Activated gamma-delta T cell treated with anti-CD3 and anti-CD28 coated beads, Interleukin-2, amount 50 U/mL, for 16 hours (primary cell): ENCODE measurements around the gene SCNN1A.
A peak's percentile ranks its signal among the peaks of the same experiment; 100 is the strongest.

Source experiments
- DNase-seq: peaks from one replicate; pipeline ENCODE4 v3.0.0-alpha.2; 2020; ENCODE audit warnings: low read depth

SCNN1A gene

GRCh38 chr12:6334359-6334758 is 41.0 kb downstream of the SCNN1A start:
- DNase-seq = no peak

GRCh38 chr12:6333566-6333965 is 41.8 kb downstream of the SCNN1A start:
- DNase-seq = no peak

GRCh38 chr12:6333029-6333428 is 42.3 kb downstream of the SCNN1A start:
- DNase-seq = no peak

- no peak for DNase-seq
Observed at GRCh38 chr12:6332459-6332858, 42.9 kb downstream of the SCNN1A start.

- DNase-seq = no peak
Observed at GRCh38 chr12:6330999-6331714, 44.2 kb downstream of the SCNN1A start.

GRCh38 chr12:6330192-6330591 is 45.2 kb downstream of the SCNN1A start:
- no peak for DNase-seq

GRCh38 chr12:6329703-6330064 is 45.7 kb downstream of the SCNN1A start:
- DNase-seq = no peak

GRCh38 chr12:6328945-6329702 is 46.2 kb downstream of the SCNN1A start:
- DNase-seq = no peak

GRCh38 chr12:6328045-6328779 is 47.2 kb downstream of the SCNN1A start:
- no peak for DNase-seq

- no peak for DNase-seq
Observed at GRCh38 chr12:6327229-6328041, 47.9 kb downstream of the SCNN1A start.

- DNase-seq = no peak
Observed at GRCh38 chr12:6326316-6327228, 48.8 kb downstream of the SCNN1A start.

GRCh38 chr12:6324936-6325750 is 50.2 kb downstream of the SCNN1A start:
- no peak for DNase-seq

- DNase-seq = no peak
Observed at GRCh38 chr12:6323995-6324711, 51.2 kb downstream of the SCNN1A start.

- peak; percentile 39 for DNase-seq
Observed at GRCh38 chr12:6323340-6323994, 51.9 kb downstream of the SCNN1A start.

GRCh38 chr12:6322969-6323339 is 52.4 kb downstream of the SCNN1A start:
- no peak for DNase-seq

- no peak for DNase-seq
Observed at GRCh38 chr12:6322352-6322751, 53.0 kb downstream of the SCNN1A start.

GRCh38 chr12:6321905-6322304 is 53.5 kb downstream of the SCNN1A start:
- DNase-seq = no peak

GRCh38 chr12:6319446-6319845 is 55.9 kb downstream of the SCNN1A start:
- no peak for DNase-seq

- DNase-seq = no peak
Observed at GRCh38 chr12:6318440-6318879, 56.9 kb downstream of the SCNN1A start.
